H54 (cell line): ENCODE data around the gene BEST2.

ENCODE experiments used
- DNase-seq: peaks from one replicate; pipeline ENCODE4 v3.0.0; 2011; ENCODE audit warnings: low spot score, mixed read lengths; ENCODE audit not compliant: insufficient read length
- FAIRE-seq: peaks from 3 replicates; lab custom pipeline; 2011; peaks lifted over from hg19 to GRCh38; lab: Jason Lieb, UNC
- POLR2A ChIP-seq: IDR thresholded peaks from 2 replicates; pipeline ENCODE4 v1.6.1; 2011; ENCODE audit warnings: low read depth, mild to moderate bottlenecking, low read length

Gene BEST2

GRCh38 chr19:12783849-12784393 lies 32.3 kb downstream of the BEST2 start:
- FAIRE-seq (no peak), DNase-seq (no peak)

GRCh38 chr19:12784394-12784870 lies 32.8 kb downstream of the BEST2 start:
- no peak for DNase-seq
- FAIRE-seq, result no peak
- no peak for TF ChIP-seq POLR2A

More at GRCh38 chr19:12783849-12784393, 32.3 kb downstream of the BEST2 start:
- TF ChIP-seq POLR2A, result no peak

GRCh38 chr19:12784871-12785430 lies 33.4 kb downstream of the BEST2 start:
- FAIRE-seq (no peak), DNase-seq (no peak)
- TF ChIP-seq POLR2A, result no peak

- TF ChIP-seq POLR2A, result no peak
- no peak for FAIRE-seq
- no peak for DNase-seq
Observed at GRCh38 chr19:12785431-12786031, 33.9 kb downstream of the BEST2 start.

GRCh38 chr19:12786141-12786870 lies 34.7 kb downstream of the BEST2 start:
- TF ChIP-seq POLR2A, result no peak
- no peak for FAIRE-seq
- no peak for DNase-seq

GRCh38 chr19:12786952-12787351 lies 35.4 kb downstream of the BEST2 start:
- DNase-seq, result no peak
- no peak for FAIRE-seq
- TF ChIP-seq POLR2A, result no peak

- no peak for TF ChIP-seq POLR2A
- DNase-seq (no peak), FAIRE-seq (no peak)
Observed at GRCh38 chr19:12787458-12787857, 35.9 kb downstream of the BEST2 start.

GRCh38 chr19:12788042-12788681 lies 36.6 kb downstream of the BEST2 start:
- TF ChIP-seq POLR2A, result no peak
- no peak for FAIRE-seq

GRCh38 chr19:12788682-12789097 lies 37.1 kb downstream of the BEST2 start:
- TF ChIP-seq POLR2A, result peak; percentile 24; the same call in 1 of the 2 replicates
- no peak for FAIRE-seq

More at GRCh38 chr19:12788042-12788681, 36.6 kb downstream of the BEST2 start:
- DNase-seq, result no peak

GRCh38 chr19:12789098-12789903 lies 37.7 kb downstream of the BEST2 start:
- DNase-seq (no peak), FAIRE-seq (no peak)
- no peak for TF ChIP-seq POLR2A

More at GRCh38 chr19:12788682-12789097, 37.1 kb downstream of the BEST2 start:
- DNase-seq, result no peak

GRCh38 chr19:12789904-12790619 lies 38.5 kb downstream of the BEST2 start:
- 0 out of 2 replicates have a peak, but pooled peaks have one; percentile 23 for TF ChIP-seq POLR2A
- DNase-seq (peak; percentile 92), FAIRE-seq (no peak)
